ENCODE measurements around the gene CYP24A1.

- TF ChIP-seq POLR2AphosphoS5 (IDR thresholded peaks at IDR 0.05) (no peak), CTCF (IDR thresholded peaks at IDR 0.05) (no peak), POLR2A (IDR thresholded peaks at IDR 0.05) (no peak), EP300 (IDR thresholded peaks at IDR 0.05) (no peak)
Measured at GRCh38 chr20:54123587-54124180, 50.1 kb downstream of the CYP24A1 start.

Measured in gastroesophageal sphincter (tissue), 3 donors.